Inflammatory macrophage treated with lipopolysaccharide for 1 hour (primary cell): ENCODE data around the gene PES1.
"Not testable (repeated sequence)": the region's sequence is repeated elsewhere in the genome, so short reads cannot be mapped to it uniquely, and the experiment has no call there.

ENCODE experiments used
- DNase-seq, 2 donors: peaks; one replicate each; pipeline ENCODE4 v3.0.0-alpha.2; 2020 to 2022

Gene PES1

GRCh38 chr22:30591588-30592359 is at the start of gene PES1:
Gene PES1, minus strand, starts transcription at chr22:30591910. Its CDS starts 77 bp downstream, at chr22:30591833.
- peak; percentile 94 to 97 for DNase-seq

GRCh38 chr22:30640839-30641430 is 49.2 kb upstream of the PES1 start:
- no peak for DNase-seq

GRCh38 chr22:30640361-30640760 is 48.7 kb upstream of the PES1 start:
- no peak for DNase-seq

GRCh38 chr22:30637701-30638114 is 46.0 kb upstream of the PES1 start:
- no peak for DNase-seq

GRCh38 chr22:30636226-30637077 is 44.7 kb upstream of the PES1 start:
- DNase-seq: no peak

GRCh38 chr22:30635273-30636225 is 43.8 kb upstream of the PES1 start, which contains the start of gene SLC35E4:
Gene SLC35E4, plus strand, starts transcription at chr22:30635781. Its CDS starts 670 bp downstream, at chr22:30636451.
- DNase-seq: peak; percentile 78 to 90

- peak; percentile 92 to 97 for DNase-seq
Measured at GRCh38 chr22:30634471-30635233, 42.9 kb upstream of the PES1 start.

- not testable (repeated sequence) for DNase-seq
Measured at GRCh38 chr22:30631469-30631868, 39.8 kb upstream of the PES1 start.

GRCh38 chr22:30628491-30628890 is 36.8 kb upstream of the PES1 start:
- DNase-seq: no peak

GRCh38 chr22:30627471-30627870 is 35.8 kb upstream of the PES1 start:
- peak in 1 of 2 donors; percentile 53 for DNase-seq

GRCh38 chr22:30626413-30626812 is 34.7 kb upstream of the PES1 start:
- DNase-seq: no peak

- DNase-seq: not testable (repeated sequence)
Measured at GRCh38 chr22:30619909-30620308, 28.2 kb upstream of the PES1 start.

- DNase-seq: no peak
Measured at GRCh38 chr22:30617819-30618218, 26.1 kb upstream of the PES1 start.

- peak in 1 of 2 donors; percentile 69 for DNase-seq
Measured at GRCh38 chr22:30615543-30615954, 23.8 kb upstream of the PES1 start.

- DNase-seq: no peak
Measured at GRCh38 chr22:30614879-30615278, 23.2 kb upstream of the PES1 start.

GRCh38 chr22:30614268-30614667 is 22.6 kb upstream of the PES1 start:
- DNase-seq: no peak

GRCh38 chr22:30612789-30613188 is 21.1 kb upstream of the PES1 start:
- no peak for DNase-seq

GRCh38 chr22:30611197-30611596 is 19.5 kb upstream of the PES1 start:
- no peak for DNase-seq

- DNase-seq: peak; percentile 86 to 97
Measured at GRCh38 chr22:30610299-30610698, 18.6 kb upstream of the PES1 start.

- peak; percentile 91 to 93 for DNase-seq
Measured at GRCh38 chr22:30609260-30610185, 17.8 kb upstream of the PES1 start.
